Stimulated activated CD8-positive, alpha-beta memory T cell treated with anti-CD3 and anti-CD28 coated beads, Interleukin-4, amount 100 ng/mL, for 4 hours (primary cell): ENCODE results near the gene SYNDIG1.

Source experiments
- DNase-seq, 2 donors: peaks; one replicate each; pipeline ENCODE4 v3.0.0-alpha.2; 2020; ENCODE audit warnings: low read depth in 2 of 2, low spot score in 1 of 2

Gene SYNDIG1

DNA sequence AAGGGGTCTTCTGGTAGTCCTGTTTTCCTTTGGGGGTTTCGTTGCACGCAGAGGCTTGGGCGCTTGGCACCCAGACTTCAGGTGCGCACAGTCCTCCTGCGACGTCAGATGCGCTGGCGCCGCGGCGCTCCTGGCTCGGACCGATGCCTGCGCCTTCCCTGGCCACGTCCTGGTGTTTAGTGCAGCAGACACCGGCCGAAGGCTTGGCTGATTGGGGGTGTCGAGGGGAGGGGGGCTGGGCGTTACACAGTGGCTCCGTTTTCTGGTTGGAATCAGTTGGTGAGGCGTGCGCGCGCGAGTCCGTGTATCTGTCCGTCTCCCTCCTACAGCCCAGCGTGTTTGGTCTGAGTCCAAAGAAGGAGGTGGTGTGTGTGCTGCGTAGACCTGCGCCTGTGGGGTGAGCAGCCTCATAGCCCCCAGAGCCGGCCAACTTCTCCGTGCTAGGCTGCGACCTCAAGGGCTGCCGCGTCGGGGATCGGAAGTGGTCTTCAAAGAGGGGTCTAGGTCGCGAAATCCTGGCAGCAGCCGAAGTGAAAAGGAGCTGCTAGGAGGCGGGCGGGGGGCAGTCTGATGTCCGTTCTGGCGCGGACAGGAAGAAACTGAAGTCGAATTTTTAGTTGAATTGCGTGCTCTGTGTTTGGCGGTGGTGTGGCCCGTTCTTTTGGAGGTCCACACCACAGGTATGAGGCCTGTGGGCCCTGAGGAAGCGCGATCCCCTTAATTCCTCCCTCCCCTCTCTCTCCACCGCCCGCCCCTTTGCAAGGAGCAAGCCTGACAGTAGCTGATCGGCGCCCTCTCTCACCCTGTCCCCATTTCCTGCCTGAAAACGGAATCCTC lies 1.5 kb downstream of the SYNDIG1 start:
- no peak for DNase-seq

DNA sequence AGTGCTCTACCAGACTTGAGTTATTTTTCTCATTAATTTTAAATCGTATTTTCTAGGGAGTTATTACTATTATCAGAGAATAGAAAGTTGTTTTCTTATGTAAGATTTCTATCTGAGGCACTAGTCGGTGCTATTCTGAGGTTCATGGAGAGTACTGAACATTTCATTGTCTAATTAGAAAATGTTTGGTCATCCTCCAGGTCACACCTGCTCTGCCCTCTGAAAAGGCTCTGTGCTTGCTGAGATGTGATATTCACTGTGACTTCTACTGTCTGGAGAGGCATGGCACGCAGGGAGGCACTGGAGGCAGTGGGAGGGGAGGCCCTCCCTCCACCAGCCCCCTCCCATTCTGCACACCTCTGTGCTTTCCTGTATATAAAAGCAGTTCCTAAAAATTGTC lies 3.0 kb downstream of the SYNDIG1 start:
- no peak for DNase-seq

DNA sequence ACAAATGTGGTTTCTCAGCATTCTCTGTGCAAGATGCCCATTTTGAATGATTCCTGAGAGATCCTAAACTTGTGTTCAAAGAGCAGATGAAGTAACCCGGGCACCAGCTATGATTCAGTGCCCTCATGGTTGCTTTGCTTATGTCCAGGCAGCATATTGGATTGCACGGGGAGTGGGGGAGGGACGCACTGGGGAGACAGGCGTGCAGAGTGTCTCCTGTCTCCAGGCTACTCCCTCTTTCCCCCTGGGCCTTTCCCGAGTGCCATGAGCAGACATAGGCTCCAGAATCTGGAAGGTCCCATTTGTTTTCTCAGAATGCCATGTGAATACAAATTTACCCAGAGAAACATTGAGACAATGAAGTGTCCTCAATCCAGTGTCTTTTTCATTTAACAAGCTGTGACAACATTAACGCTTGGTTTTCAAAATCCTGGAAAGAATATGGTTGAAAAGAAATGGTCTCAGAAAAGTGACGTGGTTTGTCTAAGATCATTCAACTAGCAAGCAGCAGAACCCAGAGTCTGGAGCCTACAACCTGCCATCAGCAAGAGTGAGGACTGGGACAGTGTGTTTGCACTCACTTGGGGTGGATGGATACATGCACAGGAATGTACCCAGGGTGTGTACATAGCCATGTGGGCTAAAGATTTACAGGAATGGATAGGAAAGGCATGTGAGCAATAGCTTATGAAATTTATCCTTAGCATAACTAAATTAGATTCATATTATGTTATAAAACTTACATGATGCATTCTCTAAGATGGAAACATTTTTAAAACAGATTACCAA lies 4.2 kb downstream of the SYNDIG1 start:
- no peak for DNase-seq

DNA sequence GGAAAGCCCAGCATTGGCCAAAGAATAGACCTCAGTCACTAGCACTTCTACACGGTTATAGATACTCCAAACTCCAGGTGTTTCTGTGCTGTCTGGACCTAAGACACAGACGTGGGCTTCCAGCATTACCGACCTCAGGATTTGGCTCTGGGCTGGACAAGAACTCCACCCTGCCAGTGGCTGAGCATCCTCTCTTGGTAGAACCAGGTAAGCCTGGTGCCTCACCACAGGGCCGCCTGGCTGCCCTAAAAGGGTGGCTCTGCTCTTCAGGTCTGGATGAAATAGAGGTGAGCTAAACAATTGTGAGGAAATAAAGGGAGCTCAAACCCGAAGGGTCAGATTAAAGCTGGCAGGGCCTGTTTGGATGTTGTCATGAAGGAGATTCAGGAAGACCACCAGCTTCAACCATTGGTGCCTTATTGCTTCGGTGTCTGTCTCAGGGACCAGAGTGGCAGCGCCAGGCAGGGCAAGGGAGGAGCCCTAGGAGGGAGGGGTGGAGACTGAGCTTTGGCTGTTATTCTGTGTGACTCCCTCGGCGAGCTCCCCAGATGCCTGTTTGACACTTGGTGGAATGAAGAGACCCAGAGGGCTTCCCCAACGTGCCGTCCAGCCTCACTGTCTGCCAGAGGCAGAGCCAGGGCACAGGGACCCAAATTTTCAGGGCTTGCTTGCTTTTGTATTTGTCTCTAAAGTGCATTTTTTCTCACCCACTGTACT lies 8.6 kb downstream of the SYNDIG1 start:
- no peak for DNase-seq

DNA sequence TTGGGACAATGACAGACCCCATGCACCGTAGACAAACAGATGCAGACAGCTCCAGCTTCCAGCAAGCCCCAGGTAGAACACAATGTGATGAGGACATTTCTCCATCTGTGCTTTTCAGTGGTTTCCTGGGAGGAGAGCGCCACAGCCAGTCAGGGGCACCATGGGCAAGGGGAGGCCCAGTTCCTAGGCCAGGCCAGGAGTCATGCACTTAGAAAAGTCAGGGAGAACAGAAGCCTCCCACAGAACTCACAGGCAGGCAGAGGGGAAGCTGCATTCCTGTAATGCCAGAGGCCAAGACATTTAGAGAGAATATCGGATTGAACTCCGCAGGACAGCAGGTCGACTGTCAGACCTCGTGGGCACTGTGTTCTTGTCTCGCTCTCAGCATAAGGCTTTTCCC lies 9.2 kb downstream of the SYNDIG1 start:
- DNase-seq, result no peak

DNA sequence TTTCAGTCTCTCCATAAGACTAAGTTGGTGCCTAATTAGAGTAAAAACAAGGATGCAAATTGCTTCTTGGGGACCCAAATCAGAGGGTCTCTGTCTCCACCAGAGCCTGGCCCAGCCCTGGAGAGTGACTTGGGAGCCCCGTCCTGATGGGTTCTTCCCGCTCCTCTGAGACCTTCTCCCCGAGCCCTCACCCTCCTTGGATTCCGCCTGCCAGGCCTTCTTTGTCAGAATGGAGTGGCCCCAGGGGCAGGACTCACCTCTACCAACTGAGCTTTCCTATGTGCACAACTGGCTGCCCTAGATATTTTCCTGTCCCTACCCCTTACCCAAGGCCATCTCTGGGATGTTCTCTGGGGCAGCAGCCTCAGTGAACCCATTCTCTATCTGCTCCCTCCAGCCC lies 9.7 kb downstream of the SYNDIG1 start:
- no peak for DNase-seq

DNA sequence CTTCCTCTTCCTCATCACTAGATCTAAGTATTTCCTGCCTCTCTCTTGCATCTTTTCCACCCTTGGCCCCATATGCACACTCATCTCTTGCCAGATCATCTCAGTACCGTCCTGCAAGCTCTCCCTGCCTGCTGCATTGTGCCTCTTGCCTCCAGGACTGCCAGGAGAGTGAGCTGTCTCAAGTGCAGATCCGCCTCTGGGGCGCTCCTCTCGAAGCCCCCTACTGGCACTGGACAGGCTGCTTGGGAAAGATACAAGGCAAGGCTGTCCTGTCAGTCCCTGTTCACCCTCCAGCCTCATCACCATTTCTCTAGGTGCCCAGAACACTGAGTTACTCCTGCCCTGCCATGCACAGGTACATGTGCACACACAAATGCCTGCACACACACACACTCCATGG lies 10.2 kb downstream of the SYNDIG1 start:
- DNase-seq, result no peak

DNA sequence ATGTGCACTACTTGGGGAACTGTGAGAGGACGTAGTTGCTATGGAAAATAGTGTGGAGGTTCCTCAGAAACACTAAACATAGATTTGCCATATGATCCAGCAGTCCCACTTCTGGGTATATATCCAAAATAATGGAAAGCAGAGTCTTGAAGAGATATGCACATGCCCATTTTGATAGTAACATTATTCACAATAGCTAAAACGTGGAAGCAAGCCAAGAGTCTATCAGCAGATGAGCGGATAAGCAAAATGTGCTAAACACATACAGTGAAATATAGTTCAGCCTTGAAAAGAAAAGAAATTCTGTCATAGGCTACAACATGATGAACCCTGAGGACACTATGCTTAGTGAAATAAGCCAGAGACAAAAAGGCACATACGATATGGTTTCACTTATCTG lies 11.1 kb downstream of the SYNDIG1 start:
- DNase-seq, result no peak

DNA sequence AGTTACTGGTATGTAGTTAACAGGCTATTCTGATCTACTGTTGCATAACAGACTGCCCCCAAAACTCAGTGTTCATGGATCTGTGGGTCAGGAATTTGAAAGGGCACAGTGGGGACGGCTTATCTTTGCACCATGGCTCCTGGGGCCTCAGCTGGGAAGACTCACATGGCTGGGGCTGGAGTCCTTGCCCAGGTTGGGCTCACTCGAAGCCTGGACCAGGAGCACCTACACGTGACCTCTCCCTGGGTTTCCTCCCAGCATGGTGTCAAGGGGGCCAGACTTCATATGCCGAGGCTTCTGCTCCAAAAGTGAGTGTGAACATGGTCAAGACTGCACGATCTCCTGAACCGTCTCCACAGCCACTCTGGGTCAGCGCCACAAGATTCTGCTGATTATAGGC lies 11.7 kb downstream of the SYNDIG1 start:
- DNase-seq, result no peak

DNA sequence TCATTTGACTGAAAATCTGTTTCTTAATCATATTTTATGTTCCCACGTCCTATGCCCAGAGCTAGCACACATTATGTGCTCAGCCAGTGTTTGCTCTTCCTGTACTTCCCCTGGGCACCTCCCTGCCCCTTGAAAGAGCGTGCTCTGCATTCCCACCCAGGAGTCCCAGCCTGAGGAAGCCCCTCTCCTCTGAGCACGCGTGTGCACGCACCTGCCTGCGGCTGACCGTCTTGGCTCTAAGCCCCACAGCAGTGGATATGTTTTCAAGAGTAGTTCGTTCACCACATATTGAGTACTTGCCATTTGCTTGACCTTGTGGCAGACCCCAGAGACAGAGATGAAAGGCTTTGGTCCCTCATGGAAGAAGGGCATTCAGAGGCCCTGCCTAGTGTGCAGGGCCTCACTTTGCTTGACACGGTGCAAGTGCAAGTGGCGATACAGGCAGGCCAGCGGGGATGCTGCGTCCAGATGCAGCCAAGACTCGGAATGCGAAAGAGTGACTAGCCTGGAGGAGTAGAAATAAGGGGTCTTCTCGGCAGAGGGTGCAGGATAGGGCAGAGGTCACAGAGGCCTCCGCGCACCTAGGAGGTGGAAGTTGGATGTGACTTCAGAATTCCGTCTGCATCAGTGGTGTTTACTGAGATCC lies 14.1 kb downstream of the SYNDIG1 start:
- DNase-seq, result no peak

DNA sequence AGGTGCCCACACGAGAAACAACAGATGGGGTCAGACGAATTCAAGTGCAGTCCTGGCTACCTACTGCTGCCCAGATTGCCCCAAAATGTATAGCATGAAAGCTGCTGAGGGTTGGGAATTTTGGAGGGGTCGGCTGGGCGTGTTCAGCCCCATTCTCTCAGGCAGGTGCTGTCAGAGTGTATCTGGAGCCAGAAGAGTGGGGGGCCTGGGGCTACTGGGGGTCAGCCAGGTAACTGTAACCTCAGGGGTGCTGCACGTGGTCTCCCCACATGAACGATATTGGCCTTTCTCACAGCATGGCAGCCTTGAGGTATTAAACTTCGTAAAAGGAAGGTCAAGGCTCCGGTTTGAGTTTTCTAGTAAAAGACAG lies 14.6 kb downstream of the SYNDIG1 start:
- DNase-seq, result no peak

DNA sequence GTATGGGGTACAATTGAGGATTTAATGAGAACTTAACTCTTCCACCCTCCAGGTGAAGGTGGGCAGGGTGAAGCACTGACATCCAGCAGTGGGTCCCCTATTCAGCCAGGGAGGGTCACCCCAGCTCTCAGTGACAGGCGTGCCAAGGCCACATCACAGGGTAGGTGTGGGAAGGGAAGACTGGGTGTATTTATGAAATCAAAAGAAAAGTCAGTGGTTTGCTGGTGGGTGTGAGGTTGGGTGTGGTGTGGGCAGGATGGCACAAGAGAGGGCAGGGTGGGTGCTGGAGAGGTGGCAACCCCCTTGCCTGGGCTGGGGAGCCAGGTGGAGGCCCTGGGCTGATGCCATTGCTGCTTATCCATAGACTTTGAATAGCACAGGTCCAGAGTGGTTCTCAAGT lies 16.6 kb downstream of the SYNDIG1 start:
- DNase-seq, result no peak

DNA sequence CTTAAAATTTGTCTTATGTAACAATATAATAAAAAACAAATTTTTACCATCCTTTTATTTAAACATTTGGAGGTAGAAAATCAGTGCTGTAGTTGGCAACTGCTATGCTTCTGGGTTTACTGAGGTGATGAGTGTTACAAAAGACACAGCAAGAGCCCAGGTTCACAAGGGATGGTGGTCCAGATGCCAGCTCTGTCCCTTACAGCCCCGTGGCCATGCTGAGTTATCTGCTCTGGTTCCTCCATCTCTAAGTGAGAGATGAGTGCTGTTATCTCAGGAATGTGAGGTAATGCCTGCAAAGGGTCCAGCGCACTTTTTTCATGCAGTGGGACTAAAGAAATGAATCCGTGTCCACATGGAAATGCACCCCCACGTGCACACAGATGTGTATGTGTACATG lies 17.8 kb downstream of the SYNDIG1 start:
- no peak for DNase-seq

DNA sequence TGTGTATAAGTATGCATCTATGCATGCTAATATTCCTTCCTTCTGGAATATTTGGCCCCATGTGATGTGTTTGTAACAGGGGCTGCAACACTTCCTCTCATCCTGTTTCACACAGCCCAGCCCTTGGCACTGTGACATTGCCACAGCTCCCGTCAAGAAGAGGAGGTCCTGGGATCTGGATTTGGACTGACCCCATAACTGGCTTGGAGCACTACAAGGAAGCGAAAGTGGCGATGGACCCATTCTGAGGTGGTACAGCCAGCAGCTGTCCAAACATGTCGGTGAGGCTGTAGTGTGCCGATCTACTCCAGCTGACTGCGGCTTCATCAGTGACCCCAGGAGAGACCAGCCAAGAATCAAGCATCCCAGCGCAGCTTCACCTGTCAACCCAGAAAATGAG lies 18.2 kb downstream of the SYNDIG1 start:
- DNase-seq, result no peak

DNA sequence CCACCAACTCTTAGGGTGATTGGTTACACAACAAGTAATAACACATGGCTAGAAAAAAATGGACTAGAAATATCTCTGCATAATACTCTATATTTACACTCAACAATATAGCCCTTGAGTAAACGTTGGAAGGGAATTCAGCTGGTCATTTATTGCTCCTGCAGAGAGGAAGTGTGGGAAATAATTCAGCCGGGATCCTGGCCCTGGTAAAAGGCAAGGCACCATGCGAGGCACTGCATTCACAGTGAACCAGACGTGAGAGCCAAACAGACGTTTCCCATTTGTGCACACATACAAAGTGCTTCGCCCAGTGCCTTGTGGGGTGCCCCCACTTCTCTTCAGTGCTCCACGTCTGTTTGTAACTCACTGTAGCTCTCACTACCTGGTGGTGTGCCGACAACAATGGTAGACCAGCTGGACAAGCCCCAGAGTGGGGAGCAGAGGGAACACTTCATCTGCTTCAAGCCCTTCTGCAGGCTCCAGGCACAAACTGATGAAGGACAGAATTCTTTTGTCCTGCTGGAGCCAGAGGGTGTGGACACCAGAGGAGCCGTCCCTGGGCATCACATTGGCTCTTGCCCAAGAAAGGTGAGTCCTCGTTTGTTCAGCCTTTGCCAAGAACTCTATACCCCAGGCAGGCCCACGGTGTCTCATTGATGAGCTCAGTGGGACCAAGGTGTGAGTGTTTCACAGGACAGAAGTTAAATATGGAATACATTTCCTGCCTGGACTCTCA lies 18.8 kb downstream of the SYNDIG1 start:
- no peak for DNase-seq

DNA sequence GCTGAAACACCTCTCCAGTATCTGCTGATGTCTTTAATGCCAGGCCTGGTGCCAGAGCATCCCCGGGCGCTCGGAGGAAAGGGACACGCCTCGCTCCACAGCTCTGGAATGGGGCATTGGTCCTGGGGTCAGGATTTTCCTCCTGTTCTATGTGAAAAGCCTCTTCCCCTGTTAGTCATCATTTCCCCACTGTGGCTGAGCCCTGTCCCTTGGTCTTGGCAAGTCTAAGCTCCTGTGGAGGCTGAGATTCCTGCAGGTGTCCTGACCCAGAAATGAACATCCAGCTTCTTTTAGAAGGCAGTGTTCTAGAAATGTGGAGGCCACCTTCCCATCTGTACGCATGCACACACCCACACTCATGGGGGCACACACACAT lies 19.4 kb downstream of the SYNDIG1 start:
- DNase-seq, result no peak

DNA sequence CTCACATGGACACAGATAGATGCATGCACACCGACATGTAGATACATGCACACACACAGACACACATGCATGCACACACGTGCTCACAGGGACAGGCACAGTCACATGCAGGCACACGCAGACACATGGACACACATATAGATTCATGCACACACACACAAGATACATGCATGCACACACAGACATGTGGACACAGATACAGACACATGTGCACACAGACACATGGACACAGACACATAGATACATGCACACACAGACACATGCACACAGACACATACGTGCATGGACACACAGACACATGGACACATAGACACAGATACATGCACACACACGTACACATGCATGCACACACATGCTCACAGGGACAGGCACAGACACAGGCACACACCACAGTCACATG lies 19.8 kb downstream of the SYNDIG1 start:
- no peak for DNase-seq

DNA sequence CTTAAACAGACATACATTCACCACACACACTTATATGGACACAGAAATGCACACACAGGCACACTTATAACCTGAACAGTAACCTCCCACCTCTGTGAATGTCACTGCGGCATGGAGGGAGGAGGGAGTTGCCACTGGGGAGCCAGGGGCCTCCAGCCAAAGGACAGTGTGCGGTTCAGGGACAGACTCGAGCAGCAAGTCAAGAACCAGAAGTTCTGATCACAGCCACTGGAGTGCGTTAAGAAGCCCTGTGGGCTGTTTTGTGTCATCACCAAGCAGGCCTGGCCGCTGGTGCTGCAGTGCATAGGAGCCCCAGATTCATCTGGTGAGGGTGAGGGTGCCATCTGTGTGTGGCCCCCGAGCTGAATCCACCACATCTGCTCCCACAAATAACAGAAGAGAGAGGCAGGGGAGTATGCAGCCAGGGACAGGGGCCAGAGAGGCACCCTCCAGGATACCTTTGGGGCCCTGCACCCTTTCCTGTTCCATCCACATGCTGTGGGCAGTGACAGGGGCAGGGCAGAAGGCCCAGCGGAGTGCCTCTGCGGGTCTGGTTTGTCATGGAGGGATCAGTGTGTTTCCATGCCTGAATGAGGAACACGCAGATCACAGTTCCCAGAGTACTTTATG lies 20.3 kb downstream of the SYNDIG1 start:
- no peak for DNase-seq

DNA sequence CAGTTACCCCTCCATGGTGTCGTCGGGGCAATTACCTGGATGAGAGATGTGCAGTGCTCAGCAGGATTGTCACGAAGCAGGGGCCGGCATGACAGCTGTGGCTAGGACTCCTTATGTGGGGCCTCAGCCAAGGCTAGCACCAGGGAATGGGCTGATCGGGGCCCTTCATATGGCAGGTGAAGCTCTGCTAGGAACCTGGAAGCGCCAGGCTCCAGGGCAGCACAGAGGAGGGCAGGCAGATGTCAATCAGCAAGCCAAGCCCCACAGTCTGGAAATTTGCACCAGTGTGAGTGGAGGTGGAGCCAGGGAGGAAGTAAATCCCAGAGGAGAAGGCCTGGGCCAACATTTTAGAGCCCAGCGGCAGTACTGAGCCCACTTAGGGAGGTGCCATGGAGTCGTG lies 21.2 kb downstream of the SYNDIG1 start:
- no peak for DNase-seq

DNA sequence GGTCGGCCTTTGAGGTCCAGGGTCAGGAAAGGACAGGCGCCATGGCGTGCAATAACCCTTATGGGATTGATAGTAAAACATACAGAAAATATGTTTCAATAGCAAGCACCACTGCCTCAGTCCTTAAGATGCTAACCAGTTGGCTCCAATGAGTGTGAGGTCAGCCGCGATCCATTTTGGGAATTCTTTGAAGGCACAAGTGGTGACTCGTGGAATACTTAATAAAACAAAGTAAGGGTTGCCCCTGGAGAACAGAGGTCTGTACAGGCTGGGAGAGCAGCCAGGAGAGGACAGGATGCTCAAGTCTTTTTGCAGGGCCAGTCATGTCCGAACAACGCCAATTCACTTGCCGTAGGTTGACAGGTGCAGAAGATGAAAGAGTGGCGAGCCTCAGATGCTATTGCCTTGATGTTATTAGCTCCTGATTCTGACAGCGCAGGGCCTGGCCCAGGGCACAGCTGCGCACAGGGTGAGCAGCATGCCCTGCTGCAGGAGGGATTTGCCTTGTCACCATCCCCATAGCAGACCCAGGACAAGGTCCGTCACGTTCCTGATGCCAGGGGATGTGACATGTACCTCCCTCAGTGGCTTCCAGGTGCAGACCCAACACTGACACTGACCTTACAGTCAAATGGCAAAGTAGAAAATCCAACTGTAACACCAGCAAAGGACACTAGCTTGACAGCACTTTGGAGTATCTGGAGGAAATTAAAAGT lies 21.8 kb downstream of the SYNDIG1 start:
- DNase-seq, result no peak
